Germinal center (tissue), 1 donor: ENCODE data around the gene TRAF3IP3.
A peak's percentile ranks its signal among the peaks of the same experiment; 100 is the strongest.

ENCODE experiments used
- DNase-seq: peaks from one replicate; pipeline ENCODE4 v3.0.0; 2012; ENCODE audit warnings: mixed read lengths, low spot score

Gene TRAF3IP3

DNA sequence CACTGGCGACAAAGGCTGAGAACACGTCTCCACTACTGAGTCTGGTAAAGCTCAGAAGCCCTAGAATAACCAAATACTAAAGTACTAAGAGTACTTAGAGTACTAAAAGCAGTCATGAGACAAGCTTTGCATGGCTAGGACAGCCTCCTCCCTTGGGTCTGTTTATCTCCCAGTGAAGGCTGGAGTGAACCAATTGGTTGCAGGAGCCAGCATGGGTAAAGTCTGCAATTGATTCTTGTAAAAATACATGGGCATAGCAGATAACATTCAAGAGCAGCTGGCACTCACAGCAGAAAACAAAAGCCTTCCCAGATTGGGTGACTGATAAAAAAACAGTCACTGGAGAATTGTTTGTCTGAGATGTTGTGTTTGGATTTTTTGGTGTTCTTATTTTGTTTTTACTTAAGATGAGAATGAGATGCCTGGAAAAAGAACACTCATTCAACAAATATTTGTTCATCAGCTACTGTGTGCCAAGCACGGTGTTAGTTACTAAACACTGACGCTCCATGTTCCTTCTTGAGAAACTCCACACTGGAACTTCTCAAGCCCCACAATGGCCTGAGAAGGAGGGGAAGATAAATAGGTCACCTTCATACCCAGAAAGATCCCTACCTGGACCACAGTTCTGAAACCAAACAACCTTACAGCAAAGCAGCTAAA, 46.4 kb downstream of the TRAF3IP3 start:
- no peak for DNase-seq

DNA sequence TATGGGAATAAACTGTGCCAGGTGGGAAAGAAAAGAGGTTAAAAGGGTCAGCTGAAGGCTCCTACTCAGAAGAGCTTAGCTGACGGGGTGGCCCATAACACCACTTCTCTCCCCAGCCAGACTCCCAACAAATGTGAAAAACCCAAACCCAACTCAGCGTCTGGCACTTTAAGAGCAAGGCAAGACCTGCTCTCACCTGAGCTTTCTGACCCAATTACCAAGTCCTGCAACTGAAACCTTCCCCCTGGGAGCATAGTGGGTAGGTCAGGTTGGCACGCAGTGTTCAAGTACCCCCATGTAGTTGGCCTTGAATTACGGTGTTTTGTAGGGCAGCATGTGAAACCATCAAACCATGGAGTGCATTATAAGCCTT, 46.9 kb downstream of the TRAF3IP3 start:
- DNase-seq: no peak

GRCh38 chr1:209803568-209803967, 47.7 kb downstream of the TRAF3IP3 start:
- DNase-seq: no peak

DNA sequence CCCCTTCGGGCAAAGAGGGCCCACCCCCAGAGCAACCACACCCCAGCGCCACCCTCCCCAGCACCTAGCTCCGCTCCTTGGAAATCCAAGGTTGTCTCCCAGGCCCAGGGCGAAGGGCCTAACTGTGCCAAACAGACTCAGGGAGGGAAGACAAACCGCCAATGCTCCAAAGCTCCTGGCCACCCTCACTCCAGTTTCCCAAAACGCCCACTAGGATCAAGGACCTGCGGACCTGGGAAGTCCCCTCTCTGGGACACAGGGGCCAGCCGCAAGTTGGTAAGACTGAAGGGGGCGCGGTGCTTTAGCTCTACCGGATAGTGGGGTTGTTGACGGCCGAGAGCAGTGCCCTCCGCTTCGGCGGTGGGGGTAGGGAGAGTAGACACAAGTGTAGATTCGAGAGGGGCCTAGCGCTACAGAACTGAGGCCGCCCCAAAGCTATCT, 49.5 kb downstream of the TRAF3IP3 start:
- DNase-seq: no peak

DNA sequence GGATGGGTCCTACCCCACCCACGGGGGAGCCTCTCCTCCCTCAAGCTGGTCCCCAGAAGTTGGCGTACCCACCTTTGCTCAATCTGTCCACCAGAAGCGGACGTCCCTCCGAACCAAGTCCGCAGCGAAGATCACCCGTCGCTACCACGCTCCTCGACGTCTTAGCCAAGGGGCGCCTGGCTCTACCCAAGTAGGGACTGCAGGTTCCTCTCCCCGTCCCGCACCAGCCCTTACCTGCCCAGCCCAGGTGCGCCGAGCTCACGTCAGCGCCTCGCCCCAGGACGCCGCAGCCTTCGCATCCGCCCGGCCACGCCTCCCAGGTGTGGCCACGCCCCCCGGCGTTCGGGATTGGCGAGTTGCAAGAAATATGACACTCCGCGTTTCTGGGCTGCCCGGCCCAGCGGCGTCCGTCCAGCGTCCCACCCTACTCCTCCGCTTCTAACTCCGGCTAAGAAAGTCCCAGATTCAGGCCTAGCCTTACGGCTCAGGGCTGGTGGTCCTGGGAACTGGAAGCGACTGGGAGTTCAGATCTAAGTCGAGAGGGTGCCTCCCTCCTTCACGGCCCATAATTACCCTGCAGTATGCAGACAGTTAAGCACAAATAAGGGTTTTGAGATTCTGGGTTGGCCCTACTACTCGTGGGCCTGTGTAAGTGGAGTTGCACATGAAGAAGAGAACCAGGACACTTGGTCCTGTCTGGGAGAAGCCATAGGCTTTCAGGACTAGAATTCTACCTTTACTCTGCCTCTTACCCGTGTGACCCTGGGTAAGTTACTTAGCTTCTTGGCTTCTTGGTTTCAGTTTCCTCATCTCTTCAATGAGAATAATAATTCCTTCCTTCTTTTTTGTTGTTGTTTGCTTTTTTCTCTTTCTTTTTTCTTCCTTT, 50.3 kb downstream of the TRAF3IP3 start, which contains the start of gene IRF6:
IRF6 (minus strand) TSS at position 268 of the 886 bp plus-strand sequence. CDS start 4,729 bp downstream, outside the sequence.
- peak; percentile 88 for DNase-seq

DNA sequence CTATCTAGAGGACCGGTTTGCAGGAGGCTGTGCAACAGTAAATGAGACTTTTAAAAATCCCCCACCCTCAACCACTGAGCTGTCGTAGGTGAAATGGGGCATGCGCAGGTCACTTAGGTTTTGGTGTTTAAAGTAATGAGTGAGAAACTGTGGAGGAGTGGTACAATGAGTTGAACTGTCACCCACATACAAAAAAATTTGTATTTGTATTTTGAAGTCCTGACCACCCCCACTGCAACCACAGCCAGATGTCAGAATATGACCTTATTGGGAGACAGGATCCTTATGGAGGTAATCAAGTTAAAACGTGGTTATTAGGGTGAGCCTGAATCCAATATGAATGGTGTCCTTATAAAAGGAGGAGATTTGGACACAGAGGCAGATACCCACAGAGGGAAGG, 51.7 kb downstream of the TRAF3IP3 start:
- DNase-seq: no peak

- DNase-seq: no peak
Observed at GRCh38 chr1:209808059-209808581, 52.3 kb downstream of the TRAF3IP3 start.

GRCh38 chr1:209809611-209810010, 53.8 kb downstream of the TRAF3IP3 start:
- no peak for DNase-seq

GRCh38 chr1:209810783-209811182, 54.9 kb downstream of the TRAF3IP3 start:
- no peak for DNase-seq

- no peak for DNase-seq
Observed at GRCh38 chr1:209813902-209814301, 58.0 kb downstream of the TRAF3IP3 start.

DNA sequence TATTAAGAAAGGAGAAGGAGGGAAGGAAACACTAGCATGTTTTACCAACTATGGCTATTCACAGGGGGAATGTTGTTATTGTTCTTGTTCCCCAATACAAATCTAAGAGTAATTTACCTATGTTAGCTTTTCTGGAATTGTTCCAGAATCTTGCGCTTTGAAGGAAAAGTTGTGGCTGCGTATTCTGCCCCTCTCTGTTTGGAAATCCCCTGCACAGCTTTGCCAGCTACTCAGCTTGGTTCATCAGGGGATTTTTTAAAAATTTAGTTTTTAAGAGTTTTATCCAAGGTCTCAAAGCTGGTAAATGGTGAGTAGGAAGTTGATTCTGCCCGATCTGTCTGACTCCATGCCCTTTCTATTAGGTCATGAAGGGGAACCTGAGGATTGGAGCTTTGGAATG, 59.6 kb downstream of the TRAF3IP3 start:
- no peak for DNase-seq

GRCh38 chr1:209815931-209816341, 60.1 kb downstream of the TRAF3IP3 start:
- no peak for DNase-seq

DNA sequence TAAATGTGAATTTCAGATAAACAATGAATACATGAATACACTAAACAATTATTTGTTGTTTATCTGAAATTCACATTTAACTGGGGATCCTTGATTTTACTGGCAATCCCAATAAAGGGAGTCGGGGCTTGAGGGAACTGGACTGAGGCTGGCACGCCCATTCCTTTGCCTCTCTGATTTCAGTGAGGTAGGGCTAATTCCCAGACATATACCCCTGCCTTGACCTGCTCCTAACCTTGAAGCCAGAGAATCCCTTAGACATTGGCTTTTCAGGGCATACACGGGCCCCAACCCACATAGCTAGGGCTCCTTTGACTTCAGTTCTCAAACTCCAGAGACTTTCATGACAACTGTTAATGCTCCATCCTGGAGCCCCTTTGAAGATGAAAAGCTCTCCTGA, 61.1 kb downstream of the TRAF3IP3 start:
- no peak for DNase-seq

DNA sequence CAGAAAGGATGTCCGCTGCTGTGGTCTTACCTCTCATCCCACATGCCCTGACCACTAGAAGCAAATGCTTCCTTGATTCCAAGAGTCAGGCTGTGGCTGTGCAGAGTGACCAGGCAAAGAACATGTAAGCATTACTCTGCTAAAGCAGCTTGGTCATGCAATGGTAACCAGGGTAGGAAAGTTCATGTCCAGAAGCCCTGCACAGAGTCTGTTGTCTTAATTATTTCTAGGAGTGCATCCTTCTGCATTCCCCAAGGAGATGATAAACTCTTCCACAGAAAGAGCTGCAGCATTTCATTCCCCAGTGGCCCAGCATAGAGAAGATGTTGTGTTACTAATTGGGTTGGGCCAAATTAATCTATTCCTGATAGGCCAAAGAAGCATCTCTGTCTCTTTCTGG, 61.8 kb downstream of the TRAF3IP3 start:
- no peak for DNase-seq

- no peak for DNase-seq
Observed at GRCh38 chr1:209819058-209819457, 63.2 kb downstream of the TRAF3IP3 start.

DNA sequence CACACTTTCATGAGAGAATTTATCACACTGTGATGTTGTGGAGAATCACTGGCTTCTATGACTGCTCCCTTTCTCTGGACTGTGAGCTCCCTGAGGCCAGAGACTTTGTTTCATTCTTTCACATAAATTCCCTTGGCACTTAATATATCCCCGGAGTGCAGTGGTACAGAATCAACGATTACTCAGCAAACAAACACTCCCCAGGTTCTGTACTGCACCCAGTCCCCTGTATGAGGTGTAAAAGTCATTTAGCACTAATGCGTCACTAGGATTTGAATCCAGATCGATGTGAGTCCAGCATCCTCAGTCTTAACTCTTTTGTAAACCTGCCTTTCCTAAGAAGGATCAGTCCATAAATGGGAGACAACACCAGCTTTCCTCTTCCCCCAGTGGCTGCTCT, 65.1 kb downstream of the TRAF3IP3 start:
- no peak for DNase-seq

DNA sequence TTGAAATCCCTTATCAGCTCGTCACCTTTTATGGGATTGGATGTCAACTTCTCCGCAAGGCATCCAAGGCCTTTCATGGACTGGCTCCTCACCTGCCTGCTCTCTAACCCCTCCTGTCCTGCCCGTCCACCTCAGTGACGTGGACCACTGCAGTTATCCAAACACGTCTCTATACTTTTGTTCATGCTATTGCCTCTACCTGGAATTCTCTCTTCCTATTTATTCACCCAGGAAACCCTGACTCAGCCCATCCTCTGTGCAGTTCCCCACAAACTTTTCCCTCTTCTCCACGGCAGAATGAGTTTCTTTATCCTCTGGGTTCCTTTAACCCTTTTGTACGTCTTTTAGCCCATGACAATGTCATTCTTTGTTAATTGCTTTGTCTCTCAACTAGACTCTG, 66.9 kb downstream of the TRAF3IP3 start:
- DNase-seq: no peak

GRCh38 chr1:209823143-209824041, 67.5 kb downstream of the TRAF3IP3 start:
- peak; percentile 50 for DNase-seq

DNA sequence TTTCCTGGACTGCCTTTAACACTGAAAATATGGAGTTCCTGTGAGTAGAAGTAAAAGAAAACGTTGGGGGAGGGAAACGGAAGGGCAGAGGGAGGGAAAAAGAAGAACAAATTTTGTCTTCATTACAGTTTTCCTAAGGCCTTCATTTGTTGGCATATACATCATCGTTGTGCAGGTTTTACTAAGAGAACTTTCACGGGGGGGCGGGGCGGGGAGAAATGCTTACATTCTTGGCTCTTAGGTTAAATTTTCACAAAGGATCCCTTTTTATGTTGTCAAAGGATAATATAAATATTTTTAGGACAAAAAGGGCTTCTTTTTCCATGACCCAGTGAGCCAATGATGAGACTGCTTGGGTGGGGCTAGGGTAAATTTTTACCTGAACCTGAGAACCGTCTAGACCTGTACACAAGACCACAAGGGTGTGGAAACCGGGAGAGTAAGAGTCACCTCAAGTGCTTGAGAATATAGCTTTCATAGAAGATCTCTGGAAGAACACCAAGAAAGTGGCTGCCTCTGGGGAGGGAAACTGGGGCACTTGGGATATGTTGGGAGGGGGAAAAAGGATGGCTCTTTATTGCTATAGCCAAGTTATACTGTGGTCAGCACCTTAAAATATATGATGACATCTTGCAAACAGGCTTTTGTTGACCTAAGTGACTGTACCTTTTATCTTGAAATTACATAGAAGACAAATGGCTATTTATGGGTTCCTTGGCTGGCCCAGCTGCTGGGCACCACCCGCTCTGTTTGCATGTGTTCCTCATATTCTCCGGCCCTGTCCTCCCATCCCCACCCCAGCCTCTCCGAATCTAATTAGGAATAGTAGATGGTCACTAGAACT, 70.0 kb downstream of the TRAF3IP3 start:
- DNase-seq: no peak

- DNase-seq: peak; percentile 85
Observed at GRCh38 chr1:209827384-209828262, 71.8 kb downstream of the TRAF3IP3 start, which contains the start of gene UTP25. UTP25 (plus strand) TSS chr1:209827972; CDS start chr1:209828064, 92 bp downstream.
